Measurements from ENCODE around the gene GABBR2. TPM values are rescaled to one million over a fixed set of nuclear protein-coding genes. Genes with fewer than 3 reads are reported as not detected.

Gene GABBR2
- total RNA-seq, 2 experiments from 2014 or later = not detected

- intact Hi-C loops (cut with DNase I, micrococcal nuclease) = no loop called here
- H3K4me3 Mint-ChIP-seq = no peak overlapping the region
- H3K9me3 Mint-ChIP-seq (ENCODE audit: low read depth) = peaks cover 8% of the 10 kb centered on the region
- ChIA-PET POLR2A (no interaction called here), CTCF (no interaction called here)
- H3K27ac Mint-ChIP-seq = no peak overlapping the region
- no peaks in the 10 kb centered on the region for H3K27me3 Mint-ChIP-seq
- DNase-seq (no peak), ATAC-seq (no peak)
- peaks cover 39% of the 10 kb centered on the region for H3K36me3 Mint-ChIP-seq (ENCODE audit: low read depth)
- no peaks in the 10 kb centered on the region for H3K4me1 Mint-ChIP-seq
Measured at GRCh38 chr9:98738741-98739140, 30.0 kb upstream of the GABBR2 start.

DNA sequence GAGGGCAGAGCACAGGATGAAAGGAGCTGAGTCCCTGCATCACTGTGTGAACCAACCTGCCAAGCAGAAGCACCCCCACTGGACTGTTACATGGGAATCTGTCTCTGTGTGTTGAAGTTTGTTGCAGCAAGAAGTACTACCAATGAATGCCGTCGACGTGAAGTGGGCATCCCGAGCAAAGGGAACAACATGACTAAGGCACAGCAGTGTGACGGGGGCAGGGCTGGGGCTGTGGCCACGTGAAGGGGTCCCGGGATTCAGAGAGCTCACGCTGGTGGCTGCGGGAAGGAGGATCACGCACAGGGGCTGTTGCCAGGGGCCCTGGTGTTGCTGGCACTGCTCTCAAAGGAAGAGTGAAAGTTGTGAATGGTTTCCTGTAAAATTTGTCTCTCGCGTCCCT, 27.5 kb upstream of the GABBR2 start:
- Mint-ChIP-seq H3K36me3 (ENCODE audit: low read depth) (peaks cover 34% of the 10 kb centered on the region), H3K4me3 (no peak overlapping the region), H3K27me3 (no peaks in the 10 kb centered on the region), H3K27ac (no peak overlapping the region), H3K4me1 (no peaks in the 10 kb centered on the region), H3K9me3 (ENCODE audit: low read depth) (peaks cover 8% of the 10 kb centered on the region)
- ATAC-seq = no peak
- DNase-seq = no peak
- intact Hi-C loops (cut with DNase I, micrococcal nuclease) = no loop called here
- CTCF ChIA-PET = no interaction called here
- POLR2A ChIA-PET = no interaction called here

DNA sequence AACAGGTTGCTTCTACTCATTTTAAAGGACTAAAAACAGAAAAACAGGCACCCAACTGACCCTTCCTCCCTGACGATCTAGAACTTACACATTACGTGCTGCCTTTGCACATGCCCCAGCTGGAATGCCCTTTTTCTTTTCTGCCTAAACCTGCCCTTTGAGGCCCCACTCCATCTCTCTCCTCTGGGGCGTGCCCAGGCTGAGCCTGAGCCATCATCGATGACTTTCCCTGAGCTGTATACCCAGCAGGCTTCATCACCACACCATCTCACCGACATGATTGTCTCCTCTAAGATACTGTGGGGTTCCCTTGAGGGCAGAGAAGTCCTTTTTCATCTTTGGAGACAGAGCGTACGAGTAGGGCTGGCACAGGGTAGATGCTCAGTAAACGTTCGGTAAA, 24.1 kb upstream of the GABBR2 start:
- DNase-seq (no peak), ATAC-seq (no peak)
- H3K4me3 Mint-ChIP-seq = no peak overlapping the region
- ChIA-PET CTCF (interaction anchor here (0.8 kb wide), 1 partner anchor 16 kb away, joined by 3 read pairs; no protein-coding TSS in a partner anchor), POLR2A (no interaction called here)
- H3K9me3 Mint-ChIP-seq (ENCODE audit: low read depth) = no peaks in the 10 kb centered on the region
- no peaks in the 10 kb centered on the region for H3K4me1 Mint-ChIP-seq
- H3K27ac Mint-ChIP-seq = no peak overlapping the region
- peaks cover 14% of the 10 kb centered on the region for H3K36me3 Mint-ChIP-seq (ENCODE audit: low read depth)
- no peaks in the 10 kb centered on the region for H3K27me3 Mint-ChIP-seq
- intact Hi-C loops (cut with DNase I, micrococcal nuclease) = no loop called here

- POLR2A ChIA-PET = no interaction called here
- DNase-seq (no peak), ATAC-seq (no peak)
- no peaks in the 10 kb centered on the region for H3K4me1 Mint-ChIP-seq
- H3K27me3 Mint-ChIP-seq = peaks cover under 1% of the 10 kb centered on the region
- intact Hi-C loops (cut with DNase I, micrococcal nuclease) = no loop called here
- H3K36me3 Mint-ChIP-seq (ENCODE audit: low read depth) = peaks cover 12% of the 10 kb centered on the region
- no peak overlapping the region for H3K27ac Mint-ChIP-seq
- no peaks in the 10 kb centered on the region for H3K9me3 Mint-ChIP-seq (ENCODE audit: low read depth)
- CTCF ChIA-PET = no interaction called here
- no peak overlapping the region for H3K4me3 Mint-ChIP-seq
Measured at GRCh38 chr9:98732091-98732490, 23.4 kb upstream of the GABBR2 start.

DNA sequence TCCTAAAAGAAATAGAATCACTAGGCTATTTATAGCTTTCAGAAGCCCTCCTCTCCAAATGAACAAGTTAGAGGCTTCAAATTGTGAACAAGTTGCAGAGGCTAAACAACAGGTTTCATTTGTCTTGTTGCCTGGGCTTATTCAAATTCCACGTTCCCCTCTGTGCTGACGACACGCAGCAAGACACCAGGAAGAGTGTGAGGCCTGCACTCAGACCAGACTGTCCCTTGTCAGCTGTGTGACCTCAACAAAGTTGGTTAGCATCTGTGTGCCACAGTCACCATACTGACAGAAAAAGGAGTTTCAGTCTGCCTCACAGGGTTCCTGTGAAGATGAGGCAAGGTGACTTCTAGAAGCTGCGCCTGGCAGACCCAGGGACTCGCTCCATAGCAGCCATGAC, 22.1 kb upstream of the GABBR2 start:
- ATAC-seq (no peak), DNase-seq (no peak)
- peaks cover 3% of the 10 kb centered on the region for H3K36me3 Mint-ChIP-seq (ENCODE audit: low read depth)
- H3K27ac Mint-ChIP-seq = no peak overlapping the region
- ChIA-PET POLR2A (no interaction called here), CTCF (no interaction called here)
- no peaks in the 10 kb centered on the region for H3K4me1 Mint-ChIP-seq
- H3K27me3 Mint-ChIP-seq = peaks cover 4% of the 10 kb centered on the region
- intact Hi-C loops (cut with DNase I, micrococcal nuclease) = no loop called here
- no peaks in the 10 kb centered on the region for H3K9me3 Mint-ChIP-seq (ENCODE audit: low read depth)
- H3K4me3 Mint-ChIP-seq = no peak overlapping the region

GRCh38 chr9:98728500-98728899, 19.8 kb upstream of the GABBR2 start:
- H3K4me1 Mint-ChIP-seq = no peaks in the 10 kb centered on the region
- H3K27me3 Mint-ChIP-seq = peaks cover 12% of the 10 kb centered on the region
- H3K9me3 Mint-ChIP-seq (ENCODE audit: low read depth) = peaks cover 5% of the 10 kb centered on the region
- no peaks in the 10 kb centered on the region for H3K36me3 Mint-ChIP-seq (ENCODE audit: low read depth)
- DNase-seq = no peak
- no peak overlapping the region for H3K4me3 Mint-ChIP-seq
- ATAC-seq = no peak
- H3K27ac Mint-ChIP-seq = no peak overlapping the region
- CTCF ChIA-PET = interaction anchor here (0.7 kb wide), 1 partner anchor 469 kb away, joined by 3 read pairs; no protein-coding TSS in a partner anchor
- intact Hi-C loops (cut with DNase I, micrococcal nuclease) = no loop called here
- POLR2A ChIA-PET = interaction anchor here (0.6 kb wide), 1 partner anchor 313 kb away, joined by 3 read pairs; no protein-coding TSS in a partner anchor

DNA sequence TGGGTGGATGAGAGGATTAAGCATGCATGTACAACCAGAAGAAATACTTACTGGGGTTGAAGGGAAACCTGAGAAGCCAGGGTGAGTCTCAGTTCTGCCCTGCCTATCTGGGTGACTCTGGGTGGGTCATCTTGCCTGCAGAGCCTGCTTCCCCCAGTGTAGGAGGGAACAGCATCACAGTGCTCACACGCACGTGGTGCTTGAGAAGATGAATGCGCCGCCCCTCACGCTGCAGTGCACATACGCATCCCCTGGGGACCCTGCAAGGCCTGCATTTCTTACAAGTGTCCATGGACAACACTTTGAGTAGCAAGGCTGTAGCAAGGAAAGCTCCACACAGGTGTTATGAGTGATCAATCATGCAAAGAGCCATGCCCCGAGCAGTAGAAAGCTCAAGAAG, 18.7 kb upstream of the GABBR2 start:
- intact Hi-C loops (cut with DNase I, micrococcal nuclease) = no loop called here
- Mint-ChIP-seq H3K27me3 (peaks cover 22% of the 10 kb centered on the region), H3K27ac (no peak overlapping the region), H3K36me3 (ENCODE audit: low read depth) (no peaks in the 10 kb centered on the region), H3K4me3 (no peak overlapping the region), H3K9me3 (ENCODE audit: low read depth) (peaks cover 5% of the 10 kb centered on the region), H3K4me1 (no peaks in the 10 kb centered on the region)
- DNase-seq (no peak), ATAC-seq (no peak)
- ChIA-PET POLR2A (interaction anchor here (0.6 kb wide), 1 partner anchor 586 kb away, joined by 4 read pairs; no protein-coding TSS in a partner anchor), CTCF (no interaction called here)

DNA sequence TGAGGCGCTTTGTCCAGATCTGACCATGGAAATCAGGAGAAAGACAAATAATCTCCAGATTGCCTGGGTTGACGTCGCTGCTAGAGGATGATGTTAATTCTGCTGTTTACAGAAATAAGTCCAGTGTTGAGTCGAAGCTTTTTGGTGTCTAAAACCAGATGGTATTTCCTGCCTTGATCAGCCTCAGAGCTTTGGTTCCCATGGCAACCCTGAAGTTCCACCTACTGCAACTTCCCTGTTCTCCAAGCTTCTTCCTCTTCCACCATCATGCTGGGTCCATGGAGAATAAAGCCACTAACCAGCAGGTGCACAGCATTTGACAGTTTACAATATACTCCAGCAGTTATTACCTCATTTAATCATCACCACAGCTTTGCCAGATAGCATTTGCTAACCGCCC, 18.0 kb upstream of the GABBR2 start:
- peaks cover 5% of the 10 kb centered on the region for H3K9me3 Mint-ChIP-seq (ENCODE audit: low read depth)
- intact Hi-C loops (cut with DNase I, micrococcal nuclease) = no loop called here
- ChIA-PET POLR2A (no interaction called here), CTCF (interaction anchor here (0.6 kb wide), 1 partner anchor 22 kb away, joined by 3 read pairs; no protein-coding TSS in a partner anchor)
- H3K36me3 Mint-ChIP-seq (ENCODE audit: low read depth) = no peaks in the 10 kb centered on the region
- ATAC-seq (no peak), DNase-seq (no peak)
- H3K4me1 Mint-ChIP-seq = no peaks in the 10 kb centered on the region
- H3K4me3 Mint-ChIP-seq = no peak overlapping the region
- H3K27me3 Mint-ChIP-seq = peaks cover 25% of the 10 kb centered on the region
- H3K27ac Mint-ChIP-seq = no peak overlapping the region

- DNase-seq (no peak), ATAC-seq (no peak)
- Mint-ChIP-seq H3K4me1 (no peaks in the 10 kb centered on the region), H3K27ac (no peak overlapping the region), H3K4me3 (no peak overlapping the region), H3K27me3 (peaks cover 29% of the 10 kb centered on the region), H3K9me3 (ENCODE audit: low read depth) (peaks cover 5% of the 10 kb centered on the region), H3K36me3 (ENCODE audit: low read depth) (no peaks in the 10 kb centered on the region)
- intact Hi-C loops (cut with DNase I, micrococcal nuclease) = no loop called here
- ChIA-PET CTCF (interaction anchor here (0.6 to 1.3 kb wide), 3 partner anchors 51 to 433 kb away, joined by 3 to 4 read pairs (median 3); no protein-coding TSS in a partner anchor), POLR2A (interaction anchor here (0.6 kb wide), 1 partner anchor 289 kb away, joined by 3 read pairs; no protein-coding TSS in a partner anchor)
Measured at GRCh38 chr9:98724810-98725530, 16.2 kb upstream of the GABBR2 start.

GRCh38 chr9:98721643-98722042, 12.9 kb upstream of the GABBR2 start:
- no peak for ATAC-seq
- POLR2A ChIA-PET = no interaction called here
- CTCF ChIA-PET = no interaction called here

DNA sequence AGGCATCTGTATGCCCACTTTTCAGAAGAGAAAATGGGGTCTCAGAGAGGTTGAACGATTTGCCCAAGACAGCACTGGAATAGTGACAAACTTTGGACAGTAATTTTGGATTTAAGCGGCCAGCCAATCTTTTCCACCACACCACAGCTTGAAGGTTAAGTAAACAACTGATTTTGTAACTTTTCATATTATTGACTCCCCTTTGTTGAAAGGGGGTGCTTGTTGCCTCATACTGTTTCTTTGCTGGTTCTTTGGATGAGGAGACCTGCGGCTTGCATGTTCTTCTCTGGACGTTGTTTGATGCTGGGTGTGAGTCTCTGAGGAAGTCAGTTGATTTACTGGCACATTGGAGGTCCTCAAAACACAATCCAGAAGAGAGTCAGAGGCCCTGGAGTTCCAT, 11.7 kb upstream of the GABBR2 start:
- CTCF ChIA-PET = no interaction called here
- Mint-ChIP-seq H3K36me3 (ENCODE audit: low read depth) (no peaks in the 10 kb centered on the region), H3K27me3 (peaks cover 46% of the 10 kb centered on the region), H3K9me3 (ENCODE audit: low read depth) (peaks cover 5% of the 10 kb centered on the region), H3K4me3 (no peak overlapping the region), H3K27ac (no peak overlapping the region), H3K4me1 (no peaks in the 10 kb centered on the region)
- POLR2A ChIA-PET = no interaction called here
- intact Hi-C loops (cut with DNase I, micrococcal nuclease) = no loop called here
- ATAC-seq (no peak), DNase-seq (no peak)

More at GRCh38 chr9:98721643-98722042, 12.9 kb upstream of the GABBR2 start:
- DNase-seq = no peak
- intact Hi-C loops (cut with DNase I, micrococcal nuclease) = no loop called here
- H3K27ac Mint-ChIP-seq = no peak overlapping the region
- H3K36me3 Mint-ChIP-seq (ENCODE audit: low read depth) = no peaks in the 10 kb centered on the region
- no peaks in the 10 kb centered on the region for H3K4me1 Mint-ChIP-seq
- no peak overlapping the region for H3K4me3 Mint-ChIP-seq
- H3K9me3 Mint-ChIP-seq (ENCODE audit: low read depth) = peaks cover 5% of the 10 kb centered on the region
- H3K27me3 Mint-ChIP-seq = peaks cover 38% of the 10 kb centered on the region

DNA sequence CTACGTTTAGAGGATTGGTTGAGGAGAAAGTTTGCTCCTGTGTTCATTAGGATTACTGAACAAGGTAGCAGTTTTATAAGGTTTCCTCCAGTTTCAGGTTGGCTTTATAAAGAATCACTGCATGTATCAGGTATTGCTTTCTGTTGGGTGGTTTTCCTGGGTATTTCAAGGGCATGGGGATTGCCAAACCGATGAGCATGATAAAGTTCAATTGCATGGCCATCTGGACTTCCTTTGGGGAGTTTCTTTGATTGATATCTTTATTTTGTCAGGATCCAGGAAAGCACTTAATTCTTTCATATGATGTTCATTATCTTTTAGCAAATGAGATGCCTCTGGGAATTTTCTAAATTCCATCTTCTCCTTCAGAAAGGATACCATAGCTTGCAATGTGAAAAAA, 10.3 kb upstream of the GABBR2 start:
- Mint-ChIP-seq H3K4me1 (no peaks in the 10 kb centered on the region), H3K36me3 (ENCODE audit: low read depth) (no peaks in the 10 kb centered on the region), H3K27ac (no peak overlapping the region), H3K9me3 (ENCODE audit: low read depth) (peaks cover 3% of the 10 kb centered on the region), H3K4me3 (no peak overlapping the region), H3K27me3 (peaks cover 41% of the 10 kb centered on the region)
- POLR2A ChIA-PET = no interaction called here
- ATAC-seq (no peak), DNase-seq (no peak)
- CTCF ChIA-PET = no interaction called here
- intact Hi-C loops (cut with DNase I, micrococcal nuclease) = no loop called here

Measured in activated CD4-positive, alpha-beta T cell treated with anti-CD3 and anti-CD28 coated beads for 36 hours (primary cell).